ENCODE measurements around the gene F8A1.
"Not testable (repeated sequence)": the region's sequence is repeated elsewhere in the genome, so short reads cannot be mapped to it uniquely, and the experiment has no call there.

DNA sequence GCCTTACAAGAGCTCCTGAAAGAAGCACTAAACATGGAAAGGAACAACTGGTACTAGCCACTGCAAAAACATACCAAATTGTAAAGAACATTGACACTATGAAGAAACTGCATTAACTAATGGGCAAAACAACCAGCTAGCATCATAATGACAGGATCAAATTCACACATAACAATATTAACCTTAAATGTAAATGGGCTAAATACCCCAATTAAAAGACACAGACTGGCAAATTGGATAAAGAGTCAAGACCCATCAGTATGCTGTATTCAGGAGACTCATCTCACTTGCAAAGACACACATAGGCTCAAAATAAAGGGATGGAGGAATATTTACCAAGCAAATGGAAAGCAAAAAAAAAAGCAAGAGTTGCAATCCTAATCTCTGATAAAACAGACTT is 17.6 kb upstream of the F8A1 start:
- not testable (repeated sequence) for TF ChIP-seq EP300 (IDR thresholded peaks at IDR 0.05; ENCODE audit: low read depth); POLR2AphosphoS5 (IDR thresholded peaks at IDR 0.05); POLR2A (IDR thresholded peaks at IDR 0.05)
- TF ChIP-seq, protein P1, sequence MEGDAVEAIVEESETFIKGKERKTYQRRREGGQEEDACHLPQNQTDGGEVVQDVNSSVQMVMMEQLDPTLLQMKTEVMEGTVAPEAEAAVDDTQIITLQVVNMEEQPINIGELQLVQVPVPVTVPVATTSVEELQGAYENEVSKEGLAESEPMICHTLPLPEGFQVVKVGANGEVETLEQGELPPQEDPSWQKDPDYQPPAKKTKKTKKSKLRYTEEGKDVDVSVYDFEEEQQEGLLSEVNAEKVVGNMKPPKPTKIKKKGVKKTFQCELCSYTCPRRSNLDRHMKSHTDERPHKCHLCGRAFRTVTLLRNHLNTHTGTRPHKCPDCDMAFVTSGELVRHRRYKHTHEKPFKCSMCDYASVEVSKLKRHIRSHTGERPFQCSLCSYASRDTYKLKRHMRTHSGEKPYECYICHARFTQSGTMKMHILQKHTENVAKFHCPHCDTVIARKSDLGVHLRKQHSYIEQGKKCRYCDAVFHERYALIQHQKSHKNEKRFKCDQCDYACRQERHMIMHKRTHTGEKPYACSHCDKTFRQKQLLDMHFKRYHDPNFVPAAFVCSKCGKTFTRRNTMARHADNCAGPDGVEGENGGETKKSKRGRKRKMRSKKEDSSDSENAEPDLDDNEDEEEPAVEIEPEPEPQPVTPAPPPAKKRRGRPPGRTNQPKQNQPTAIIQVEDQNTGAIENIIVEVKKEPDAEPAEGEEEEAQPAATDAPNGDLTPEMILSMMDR (IDR thresholded peaks at IDR 0.05): not testable (repeated sequence)

Measured in transverse colon (tissue), 4 donors.